Iris pigment epithelial cell (primary cell): ENCODE data around the gene RASD2.
A peak's percentile ranks its signal among the peaks of the same experiment; 100 is the strongest.

ENCODE experiments used
- DNase-seq: peaks from one replicate; pipeline ENCODE4 v3.0.0-alpha.2; 2011; ENCODE audit warnings: low read depth

RASD2 gene

DNA sequence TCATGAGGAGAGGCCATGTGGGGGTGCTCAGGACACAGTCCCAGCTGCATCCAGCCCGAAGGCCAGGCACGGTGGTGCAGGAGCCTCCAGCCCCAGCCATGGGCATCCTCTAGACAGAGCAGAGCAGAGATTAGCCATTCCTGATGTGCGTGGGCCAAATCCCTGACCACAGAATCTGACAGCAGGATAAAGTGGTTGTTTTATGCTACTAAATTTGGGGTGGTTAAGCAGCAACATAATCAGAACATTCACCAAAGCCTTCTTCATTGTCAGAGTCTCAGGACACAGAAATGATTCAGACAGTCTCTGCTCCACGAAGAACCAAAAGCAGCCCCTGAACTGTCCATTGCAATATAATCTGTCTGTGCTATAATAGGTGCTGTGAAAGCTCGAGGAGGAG is 19.7 kb downstream of the RASD2 start:
- no peak for DNase-seq

DNA sequence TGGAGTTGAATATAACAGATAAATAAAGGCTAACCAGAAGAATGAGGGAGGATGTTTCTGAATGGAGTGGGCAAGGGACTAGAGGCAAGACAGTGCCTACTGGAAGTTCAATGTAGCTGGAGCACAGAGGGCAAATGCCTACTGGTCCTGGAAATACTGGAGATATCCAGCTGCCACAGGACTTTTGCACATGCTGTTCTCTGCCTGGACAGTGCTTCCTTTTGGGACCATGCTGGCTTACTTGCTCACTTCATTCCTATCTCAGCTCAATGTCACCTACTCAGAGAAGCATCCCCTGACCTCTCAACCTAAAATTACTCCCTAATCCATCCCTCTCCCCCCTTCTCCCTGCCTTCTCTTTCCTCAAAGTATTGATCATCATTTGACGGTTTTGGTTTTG is 20.2 kb downstream of the RASD2 start:
- no peak for DNase-seq

GRCh38 chr22:35561796-35562526 is 21.3 kb downstream of the RASD2 start:
- DNase-seq = peak; percentile 88

- no peak for DNase-seq
Observed at GRCh38 chr22:35563211-35563610, 22.6 kb downstream of the RASD2 start.

GRCh38 chr22:35564975-35565867 is 24.6 kb downstream of the RASD2 start:
- DNase-seq = no peak

- no peak for DNase-seq
Observed at GRCh38 chr22:35567351-35568141, 26.9 kb downstream of the RASD2 start.

GRCh38 chr22:35568751-35569739 is 28.4 kb downstream of the RASD2 start:
- DNase-seq = peak; percentile 61

- DNase-seq = no peak
Observed at GRCh38 chr22:35569916-35570315, 29.3 kb downstream of the RASD2 start.

DNA sequence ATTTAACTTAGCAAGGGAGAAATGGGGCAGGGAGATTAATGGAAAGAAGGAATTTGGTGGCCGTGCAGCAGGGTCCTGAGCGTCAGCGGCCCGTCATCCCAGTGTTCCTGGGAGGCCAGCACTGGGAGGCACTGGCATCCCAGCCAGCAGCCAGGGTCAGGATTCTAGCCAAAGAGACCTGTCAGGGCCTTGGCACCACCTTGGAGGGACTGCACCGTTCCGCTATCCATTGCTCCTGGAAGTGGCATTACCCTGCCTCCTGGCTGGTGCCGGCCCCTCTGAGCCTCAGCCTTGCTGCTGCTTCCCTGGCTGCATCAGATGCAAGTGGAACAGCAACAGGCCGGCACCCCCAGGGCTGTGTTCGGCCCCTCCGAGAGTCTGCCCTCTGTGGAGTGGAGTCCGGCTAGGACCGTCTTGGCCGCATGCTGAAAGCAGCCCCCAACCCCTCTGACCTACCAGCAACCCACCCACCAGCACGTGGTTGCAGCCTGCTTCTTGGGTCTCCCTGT is 30.1 kb downstream of the RASD2 start:
- no peak for DNase-seq

DNA sequence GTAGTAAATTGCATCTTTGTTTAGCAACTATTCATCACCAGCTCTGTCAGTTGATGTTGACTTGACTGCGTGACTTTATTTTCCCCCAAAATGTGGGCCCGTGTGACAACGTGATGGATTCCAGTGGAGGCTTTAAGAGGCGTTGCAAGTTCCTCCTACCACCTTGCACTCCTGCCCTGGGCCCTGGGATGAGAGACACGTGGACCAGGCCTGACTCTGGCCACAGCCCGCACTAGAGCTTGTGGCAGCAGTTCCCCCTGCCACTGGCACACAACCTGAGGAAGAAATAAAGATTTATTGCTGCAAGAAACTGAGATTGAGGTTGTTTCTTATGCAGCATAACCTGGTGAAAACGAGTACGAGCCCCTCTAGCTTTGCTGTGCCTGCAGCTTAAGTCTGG is 31.9 kb downstream of the RASD2 start:
- DNase-seq = no peak

- DNase-seq = no peak
Observed at GRCh38 chr22:35575116-35575748, 34.6 kb downstream of the RASD2 start.

DNA sequence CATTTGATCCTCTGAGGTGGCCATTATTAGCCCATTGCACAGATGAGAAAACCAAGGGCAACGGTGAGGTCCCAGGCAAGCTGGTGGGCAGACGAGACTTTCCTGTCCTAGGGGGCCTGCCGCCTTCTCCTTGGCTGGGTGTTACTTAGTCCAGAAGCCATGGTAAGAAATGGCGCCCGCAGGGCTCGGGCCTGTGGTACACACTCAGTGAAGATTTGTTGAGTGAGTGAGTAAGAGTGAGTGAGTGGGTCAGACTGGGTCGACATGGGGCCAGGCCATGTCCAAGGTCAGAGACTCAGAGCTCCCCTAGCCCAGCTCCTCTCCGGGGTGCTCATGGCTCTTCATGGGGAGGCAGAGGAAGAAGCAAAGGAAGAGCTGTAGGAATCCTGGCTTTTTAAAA is 36.0 kb downstream of the RASD2 start:
- no peak for DNase-seq

DNA sequence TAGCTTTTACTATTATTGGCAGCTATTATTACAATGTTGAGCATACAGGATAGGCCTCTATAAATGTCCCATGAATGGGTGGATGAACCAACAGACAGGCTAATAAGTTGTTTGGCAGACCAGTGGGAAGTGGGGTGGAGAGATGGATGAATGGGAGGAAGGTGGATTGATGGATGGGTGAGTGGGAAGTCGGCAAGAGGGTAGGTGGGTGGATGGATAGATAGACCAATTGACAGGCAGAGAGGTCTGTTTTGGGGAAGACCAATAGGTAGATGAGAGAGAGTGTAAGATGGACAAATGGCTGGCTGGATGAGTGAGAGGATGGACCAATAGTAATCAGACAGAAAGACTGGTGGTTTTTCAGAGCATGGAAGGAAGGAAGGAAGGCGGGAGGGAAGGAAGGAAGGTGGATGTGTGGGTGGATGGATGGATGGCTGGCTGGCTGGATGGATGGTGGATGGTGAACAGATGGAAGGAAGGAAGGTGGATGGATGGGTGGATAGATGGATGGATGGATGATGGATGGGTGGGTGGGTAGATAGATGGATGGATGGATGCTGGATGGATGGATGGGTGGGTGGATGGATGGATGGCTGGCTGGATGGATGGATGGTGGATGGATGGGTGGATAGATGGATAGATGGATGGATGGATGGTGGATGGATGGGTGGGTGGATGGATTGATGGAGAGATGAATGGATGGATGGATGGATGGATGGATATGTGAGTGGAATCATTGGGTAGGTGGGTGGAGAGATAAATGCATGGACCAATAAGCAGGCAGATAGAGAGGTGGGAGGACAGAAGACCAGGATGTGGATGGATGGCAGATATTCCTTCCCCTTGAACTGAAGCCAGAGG is 37.4 kb downstream of the RASD2 start:
- DNase-seq = no peak

DNA sequence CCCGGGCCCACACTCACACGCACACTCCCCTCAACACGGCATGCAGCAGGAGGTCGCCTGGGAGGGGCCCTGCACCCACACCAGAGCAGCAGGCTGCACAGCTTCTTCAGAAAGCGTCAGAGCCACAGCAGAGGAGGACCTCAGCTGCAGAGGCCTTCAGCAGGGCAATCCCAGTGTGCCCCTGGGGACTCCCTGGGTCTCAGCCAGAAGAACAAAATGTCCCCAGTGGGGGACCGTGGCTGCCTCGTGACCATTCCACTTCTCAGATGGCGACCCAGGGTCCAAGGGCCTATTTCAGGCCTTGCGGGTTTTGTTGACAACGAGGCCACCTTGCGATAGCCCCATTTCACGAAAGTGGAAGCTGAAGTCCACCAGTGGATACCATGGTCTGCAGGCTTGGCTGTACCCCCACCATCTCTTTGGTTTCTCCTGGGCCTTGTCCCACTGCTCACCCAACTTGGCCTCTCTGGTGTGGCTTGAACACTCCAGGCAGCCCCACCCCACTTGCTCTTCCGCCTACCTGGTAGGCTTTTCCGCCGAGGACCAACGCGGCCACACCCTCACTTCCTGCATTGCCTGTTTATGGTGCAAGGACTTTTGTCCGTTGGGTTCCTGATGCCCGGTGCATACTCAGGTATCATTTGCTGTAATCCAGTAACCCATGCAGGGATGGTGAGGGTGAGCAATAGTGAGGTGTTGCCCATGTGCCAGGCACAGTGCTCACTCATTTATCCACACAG is 38.4 kb downstream of the RASD2 start:
- no peak for DNase-seq

- no peak for DNase-seq
Observed at GRCh38 chr22:35580351-35581022, 39.9 kb downstream of the RASD2 start.

- no peak for DNase-seq
Observed at GRCh38 chr22:35581023-35581413, 40.4 kb downstream of the RASD2 start.

GRCh38 chr22:35582218-35582860 is 41.7 kb downstream of the RASD2 start:
- DNase-seq = peak; percentile 42
